Activated T-helper 17 cell treated with anti-CD3 and anti-CD28 coated beads, Interleukin-2, amount 50 U/mL, for 72 hours (primary cell): Measurements from ENCODE around the gene MANSC1. TPM values are rescaled to one million over a fixed set of nuclear protein-coding genes. Genes with fewer than 3 reads are reported as not detected.
"Not testable (repeated sequence)": the region's sequence is repeated elsewhere in the genome, so short reads cannot be mapped to it uniquely, and the experiment has no call there.

Source experiments
- ATAC-seq: fragments of 150-1000 bp; cut with Tn5 transposase; replicated peaks from 2 replicates; pipeline ENCODE4 v1.10.0; 2021; ENCODE audit warnings: mild to moderate bottlenecking, moderate library complexity
- H3K27ac Mint-ChIP-seq: one replicate; pipeline ENCODE4 v1.8.0; 2022; ENCODE audit warnings: mixed read lengths
- H3K27me3 Mint-ChIP-seq: one replicate; pipeline ENCODE4 v1.8.0; 2022; ENCODE audit warnings: mixed read lengths
- H3K36me3 Mint-ChIP-seq: one replicate; pipeline ENCODE4 v1.8.0; 2022; ENCODE audit warnings: low read depth, mild to moderate bottlenecking, mixed read lengths
- H3K4me1 Mint-ChIP-seq: one replicate; pipeline ENCODE4 v1.8.0; 2022; ENCODE audit warnings: mixed read lengths
- H3K4me3 Mint-ChIP-seq: one replicate; pipeline ENCODE4 v1.8.0; 2022; ENCODE audit warnings: mild to moderate bottlenecking, mixed read lengths
- H3K9me3 Mint-ChIP-seq: one replicate; pipeline ENCODE4 v1.8.0; 2022; ENCODE audit warnings: mixed read lengths
- total RNA-seq, 2 donors: library from RNA; stranded (reverse); gene quantifications; one replicate each; pipeline ENCODE4 v1.2.3, GENCODE V29; 2022

Gene MANSC1
- total RNA-seq, 2 donors from 2014 or later, result 0.63 to 0.74 TPM

DNA sequence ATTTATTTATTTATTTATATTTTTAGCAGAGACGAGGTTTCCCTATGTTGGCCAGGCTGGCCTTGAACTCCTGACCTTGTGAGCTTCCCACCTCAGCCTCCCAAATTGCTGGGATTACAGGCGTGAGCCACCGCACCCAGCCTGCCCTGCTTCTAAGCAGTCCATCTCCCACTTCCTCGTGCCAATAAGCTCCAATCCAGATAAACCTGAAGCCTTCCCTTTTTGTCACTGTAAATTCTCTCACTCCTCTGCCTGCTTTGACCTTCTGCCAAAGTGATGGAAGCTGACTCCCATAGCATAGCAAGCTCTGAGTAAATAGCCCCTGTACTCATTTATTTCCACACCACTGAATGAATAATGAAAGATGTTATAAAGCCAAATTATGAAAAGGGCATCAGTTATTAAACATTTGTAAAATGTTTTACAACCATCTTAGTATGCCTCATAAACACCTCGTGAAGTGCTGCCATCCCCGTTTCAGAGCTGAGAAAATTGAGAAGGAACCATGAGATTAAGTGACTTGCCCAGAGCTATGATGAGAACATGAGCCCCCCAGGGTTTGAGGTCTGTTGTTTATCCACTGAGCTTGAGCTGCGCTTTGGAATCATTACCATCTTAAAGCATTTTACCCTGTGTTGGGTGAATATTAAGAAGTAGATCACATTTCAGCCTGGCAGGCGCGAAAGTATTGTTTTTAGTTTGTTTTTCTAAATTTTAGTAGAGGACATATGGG, 30.4 kb downstream of the MANSC1 start:
- Mint-ChIP-seq H3K9me3 (no peaks in the 10 kb centered on the region), H3K27me3 (peaks cover 3% of the 10 kb centered on the region), H3K36me3 (no peaks in the 10 kb centered on the region), H3K4me3 (no peak overlapping the region), H3K27ac (no peak overlapping the region), H3K4me1 (peaks cover 3% of the 10 kb centered on the region)
- ATAC-seq, result no peak

DNA sequence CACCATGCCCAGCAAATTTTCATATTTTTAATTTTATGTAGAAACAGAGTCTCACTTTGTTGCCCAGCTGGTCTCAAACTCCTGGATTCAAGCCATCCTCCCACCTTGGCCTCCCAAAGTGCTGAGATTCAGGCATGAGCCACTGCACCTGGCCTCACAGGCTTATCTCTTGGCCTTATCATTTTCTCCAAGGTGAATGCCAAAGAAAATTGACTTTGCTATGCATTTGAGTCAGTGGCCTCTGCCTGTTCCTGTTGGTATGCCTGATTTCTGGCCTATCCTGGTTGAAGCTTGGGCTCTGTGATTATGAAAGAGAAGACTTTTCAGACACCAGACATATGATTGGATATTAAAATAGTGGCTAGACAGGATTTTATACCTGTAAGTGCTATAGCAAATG, 34.2 kb downstream of the MANSC1 start:
- Mint-ChIP-seq H3K4me1 (peaks cover 6% of the 10 kb centered on the region), H3K4me3 (no peak overlapping the region), H3K9me3 (no peaks in the 10 kb centered on the region), H3K27me3 (peaks cover 3% of the 10 kb centered on the region), H3K27ac (no peak overlapping the region), H3K36me3 (no peaks in the 10 kb centered on the region)
- no peak for ATAC-seq

DNA sequence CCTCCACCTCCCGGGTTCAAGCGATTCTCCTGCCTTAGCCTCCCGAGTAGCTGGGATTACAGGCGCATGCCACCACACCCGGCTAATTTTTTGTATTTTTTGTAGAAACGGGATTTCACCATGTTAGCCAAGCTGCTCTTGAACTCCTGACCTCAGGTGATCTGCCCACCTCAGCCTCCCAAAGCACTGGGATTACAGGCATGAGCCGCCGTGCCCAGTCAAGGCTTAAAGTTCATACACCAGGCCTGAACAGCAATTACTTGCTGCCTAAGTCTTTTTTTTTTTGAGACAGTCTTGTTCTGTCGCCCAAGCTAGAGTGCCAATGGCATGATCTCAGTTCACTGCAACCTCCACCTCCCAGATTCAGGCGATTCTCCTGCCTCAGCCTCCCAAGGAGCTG, 39.3 kb downstream of the MANSC1 start:
- H3K4me3 Mint-ChIP-seq, H3K36me3 Mint-ChIP-seq, H3K27me3 Mint-ChIP-seq, H3K4me1 Mint-ChIP-seq, ATAC-seq, H3K9me3 Mint-ChIP-seq, H3K27ac Mint-ChIP-seq: not testable (repeated sequence)

DNA sequence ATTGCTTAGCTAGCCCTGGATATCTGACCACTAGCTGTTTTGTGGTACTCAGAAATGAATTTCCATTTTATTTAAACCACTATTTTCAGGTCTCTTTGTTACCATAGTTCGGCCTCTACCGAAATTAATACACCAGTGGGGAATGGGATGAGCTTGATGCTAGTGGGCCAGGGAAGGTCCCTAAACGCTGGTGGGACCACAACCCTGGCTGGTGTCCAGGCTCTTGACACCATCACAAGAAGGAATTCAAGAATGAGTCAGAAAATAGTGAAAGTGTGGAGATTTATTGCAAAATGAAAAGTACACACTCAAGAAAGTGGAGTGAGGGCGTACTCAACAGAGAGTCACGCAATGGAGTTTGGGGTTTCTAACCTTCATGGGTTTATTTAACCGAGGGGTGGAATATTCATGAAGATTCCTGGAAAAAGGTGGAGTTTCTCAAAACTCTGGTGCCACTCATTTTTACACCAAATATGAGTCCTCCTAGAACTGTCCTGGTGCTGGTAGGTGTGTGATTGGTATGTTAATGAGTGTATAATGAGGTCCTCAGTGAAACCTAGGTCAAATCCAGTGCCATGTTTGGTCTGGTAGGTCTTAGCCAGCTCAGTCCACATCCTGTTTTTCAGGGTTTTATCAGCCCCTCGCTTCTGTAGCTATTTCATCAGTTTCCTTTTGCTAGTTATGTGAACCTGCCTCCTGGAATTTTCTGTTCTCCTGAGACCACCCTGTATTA, 44.3 kb downstream of the MANSC1 start:
- ATAC-seq, result peak; percentile 93
- Mint-ChIP-seq H3K4me1 (no peaks in the 10 kb centered on the region), H3K36me3 (no peaks in the 10 kb centered on the region), H3K4me3 (no peak overlapping the region), H3K27ac (peak overlapping the region; percentile 15), H3K27me3 (peaks cover 6% of the 10 kb centered on the region), H3K9me3 (no peaks in the 10 kb centered on the region)

DNA sequence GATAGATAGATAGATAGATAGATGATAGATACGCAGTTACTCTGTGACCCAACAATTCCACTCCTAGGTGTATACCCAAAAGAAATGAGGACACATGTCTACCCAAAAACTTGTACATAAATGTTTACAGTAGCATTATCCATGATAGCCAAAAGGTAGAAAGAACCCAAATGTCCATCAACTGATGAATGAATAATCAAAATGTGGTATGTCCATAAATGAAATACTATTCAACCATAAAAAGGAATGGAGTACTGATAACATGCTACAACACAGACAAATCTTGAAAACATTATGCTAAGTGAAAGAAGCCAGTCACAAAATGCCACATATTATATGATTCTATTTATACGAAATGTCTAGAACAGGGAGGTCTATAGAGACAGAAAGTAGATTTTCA, 47.1 kb downstream of the MANSC1 start:
- Mint-ChIP-seq H3K4me3 (no peak overlapping the region), H3K27ac (no peak overlapping the region), H3K9me3 (no peaks in the 10 kb centered on the region), H3K27me3 (peaks cover 6% of the 10 kb centered on the region), H3K4me1 (no peaks in the 10 kb centered on the region), H3K36me3 (no peaks in the 10 kb centered on the region)
- ATAC-seq, result no peak

DNA sequence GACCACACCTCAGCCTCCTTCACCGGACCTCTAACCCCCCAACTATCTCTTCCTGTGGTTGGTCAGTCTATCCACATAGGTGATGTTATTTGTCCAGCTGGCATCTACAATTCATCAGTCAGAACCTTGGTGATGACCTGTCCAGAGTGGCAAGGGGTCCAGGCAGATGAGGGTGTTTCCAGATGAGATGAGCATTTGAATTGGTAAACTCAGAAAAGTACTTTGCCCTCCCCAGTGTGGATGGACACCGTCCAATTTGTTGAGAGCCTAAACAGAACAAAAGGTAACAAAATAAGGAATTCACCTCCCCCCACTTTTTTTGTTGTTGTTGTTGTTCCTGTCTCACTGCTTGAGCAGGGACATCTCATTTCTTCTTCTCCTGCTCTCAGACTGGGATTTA, 48.9 kb downstream of the MANSC1 start:
- Mint-ChIP-seq H3K9me3 (no peaks in the 10 kb centered on the region), H3K27ac (no peak overlapping the region), H3K4me1 (no peaks in the 10 kb centered on the region), H3K36me3 (no peaks in the 10 kb centered on the region), H3K27me3 (peaks cover 3% of the 10 kb centered on the region), H3K4me3 (no peak overlapping the region)
- no peak for ATAC-seq

DNA sequence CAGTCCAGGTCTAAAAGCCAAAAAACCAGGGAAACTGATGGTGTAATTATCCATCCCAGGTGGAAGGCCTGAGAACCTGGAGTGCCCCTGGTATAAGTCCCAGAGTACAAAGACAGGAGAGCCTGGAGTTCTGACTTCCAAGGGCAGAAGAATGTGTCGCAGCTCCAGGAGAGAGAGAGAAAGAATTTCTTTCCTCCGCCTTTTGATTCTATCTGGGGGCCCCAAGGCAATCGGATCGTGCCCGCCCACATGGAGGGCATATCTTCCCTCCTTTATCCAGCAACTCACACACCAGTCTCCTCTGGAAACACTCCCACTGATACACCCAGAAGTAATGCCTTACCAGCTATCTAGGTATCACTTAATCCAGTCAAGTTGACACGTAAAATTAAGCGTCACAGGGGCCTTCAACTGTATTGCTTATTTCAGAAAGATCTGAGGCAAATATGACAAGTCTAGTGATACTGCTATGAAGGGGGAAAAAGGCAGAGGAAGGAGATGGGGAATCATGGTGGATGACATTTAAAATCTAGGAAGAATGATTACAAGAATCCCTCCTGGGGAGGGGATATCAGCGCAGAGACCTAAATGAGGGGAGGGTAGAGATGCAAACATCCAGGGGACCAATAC, 52.7 kb downstream of the MANSC1 start:
- Mint-ChIP-seq H3K36me3 (no peaks in the 10 kb centered on the region), H3K27ac (no peak overlapping the region), H3K9me3 (no peaks in the 10 kb centered on the region), H3K27me3 (peaks cover 3% of the 10 kb centered on the region), H3K4me1 (no peaks in the 10 kb centered on the region), H3K4me3 (no peak overlapping the region)
- no peak for ATAC-seq

DNA sequence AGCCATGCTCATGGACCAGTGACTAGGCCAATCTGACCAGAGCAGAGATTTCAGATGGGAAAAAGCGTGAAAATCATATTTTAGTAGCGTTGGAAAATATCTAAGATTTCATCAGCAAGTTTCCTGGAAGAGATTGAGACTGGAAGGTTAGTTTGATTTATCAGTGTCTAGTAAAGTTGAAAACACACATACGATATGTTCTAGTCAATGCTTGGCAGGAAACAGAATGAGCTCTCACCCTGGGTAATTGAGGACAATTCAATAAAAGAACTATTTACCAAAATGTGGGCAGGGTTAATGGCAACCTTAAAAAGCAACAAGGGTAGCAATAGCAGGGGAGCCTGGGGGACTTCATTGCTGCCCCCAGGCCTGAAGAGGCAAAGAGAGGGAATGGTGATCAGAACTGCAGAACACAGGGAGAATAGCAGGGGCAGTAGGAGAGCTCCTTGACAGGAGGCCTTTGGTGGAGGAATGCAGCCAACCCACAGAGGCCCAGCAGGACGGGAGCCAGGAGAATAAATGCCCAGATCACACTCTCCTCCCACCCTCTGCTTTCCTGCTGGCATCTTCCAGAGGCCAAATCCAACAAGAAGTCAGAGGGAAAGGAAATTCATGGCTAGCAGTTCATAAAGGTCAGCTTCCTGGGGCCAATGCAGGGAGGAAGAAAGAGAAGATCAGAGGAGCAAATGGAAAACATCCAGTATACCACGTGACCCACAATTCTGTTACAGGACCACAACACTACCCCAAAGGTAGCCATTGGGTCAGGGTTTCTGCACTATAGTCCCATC, 55.6 kb downstream of the MANSC1 start:
- H3K4me3 Mint-ChIP-seq, result no peak overlapping the region
- ATAC-seq, result no peak
- no peaks in the 10 kb centered on the region for H3K27me3 Mint-ChIP-seq
- H3K4me1 Mint-ChIP-seq, result no peaks in the 10 kb centered on the region
- H3K27ac Mint-ChIP-seq, result no peak overlapping the region
- H3K36me3 Mint-ChIP-seq, result no peaks in the 10 kb centered on the region
- no peaks in the 10 kb centered on the region for H3K9me3 Mint-ChIP-seq

DNA sequence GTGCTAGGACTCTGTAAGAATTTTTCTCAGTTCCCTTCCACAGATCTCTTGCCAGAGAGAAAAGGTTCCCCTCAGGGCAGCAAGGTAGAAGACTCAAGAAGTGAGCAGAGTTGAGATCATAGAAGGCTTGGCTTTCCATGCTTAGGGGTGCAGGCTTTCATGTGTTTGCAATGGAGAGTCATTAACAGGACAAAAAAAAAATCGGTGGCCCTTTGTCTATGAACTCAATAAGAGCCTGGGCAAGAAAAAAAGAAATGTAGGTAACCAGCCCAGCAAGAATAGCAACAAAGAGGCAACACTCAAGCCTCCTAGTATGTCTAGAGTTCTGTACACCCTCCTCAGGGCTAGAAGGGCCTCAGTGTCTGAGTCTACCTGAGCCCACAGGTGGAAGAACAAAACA, 59.8 kb downstream of the MANSC1 start:
- H3K27ac Mint-ChIP-seq, result no peak overlapping the region

DNA sequence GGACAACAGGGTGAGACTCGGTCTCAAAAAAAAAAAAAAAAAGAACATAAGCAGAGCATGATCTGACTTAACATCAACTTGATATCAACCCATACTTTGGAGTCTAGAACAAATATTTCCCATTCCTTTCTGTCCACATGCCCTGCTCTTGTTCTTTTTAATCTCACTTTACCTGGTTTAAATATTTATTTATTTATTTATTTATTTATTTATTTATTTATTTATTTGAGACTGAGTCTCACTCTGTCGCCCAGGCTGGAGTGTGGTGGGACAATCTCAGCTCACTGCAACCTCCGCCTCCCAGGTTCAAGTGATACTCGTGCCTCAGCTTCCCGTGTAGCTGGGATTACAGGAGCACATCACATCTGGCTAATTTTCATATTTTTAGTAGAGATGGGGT, 63.6 kb downstream of the MANSC1 start:
- Mint-ChIP-seq H3K27ac (no peak overlapping the region), H3K9me3 (no peaks in the 10 kb centered on the region), H3K4me3 (no peak overlapping the region), H3K36me3 (no peaks in the 10 kb centered on the region), H3K4me1 (no peaks in the 10 kb centered on the region), H3K27me3 (peaks cover 20% of the 10 kb centered on the region)
- ATAC-seq, result no peak

More for the DNA sequence above, 59.8 kb downstream of the MANSC1 start:
- no peak for ATAC-seq
- no peaks in the 10 kb centered on the region for H3K9me3 Mint-ChIP-seq
- H3K4me3 Mint-ChIP-seq, result no peak overlapping the region
- H3K4me1 Mint-ChIP-seq, result no peaks in the 10 kb centered on the region
- H3K27me3 Mint-ChIP-seq, result peaks cover 14% of the 10 kb centered on the region
- H3K36me3 Mint-ChIP-seq, result no peaks in the 10 kb centered on the region

DNA sequence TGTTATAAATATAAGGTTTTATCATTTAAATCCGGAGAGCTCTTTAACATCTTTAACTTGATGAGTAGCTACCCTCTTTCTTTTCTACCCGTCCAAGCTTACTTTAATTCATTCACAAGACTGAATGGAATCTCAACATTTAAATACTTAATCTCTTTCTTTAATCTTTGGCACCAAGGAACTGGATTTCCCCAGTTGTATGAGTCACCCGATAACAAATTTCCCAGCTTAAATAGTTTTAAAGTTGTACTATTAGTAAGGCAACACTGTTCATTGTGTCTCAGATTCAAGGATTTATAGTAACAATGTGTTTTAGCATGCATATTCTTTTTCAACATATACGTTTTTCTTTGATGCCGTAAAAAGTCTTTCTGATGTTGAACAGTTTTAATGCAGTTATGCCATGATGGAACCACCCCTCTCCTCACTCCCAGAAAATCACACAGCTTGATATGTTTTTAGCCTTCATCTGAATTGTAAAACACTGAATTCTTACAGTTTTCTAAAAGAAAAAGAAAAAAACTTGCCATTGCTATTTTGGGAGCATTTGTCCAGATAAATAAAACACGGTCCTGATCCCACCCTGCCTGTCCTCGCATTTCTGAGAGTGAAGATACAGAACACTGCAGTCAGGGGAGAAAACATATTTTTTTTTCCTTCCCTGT, 67.1 kb downstream of the MANSC1 start:
- Mint-ChIP-seq H3K36me3 (no peaks in the 10 kb centered on the region), H3K9me3 (peaks cover 2% of the 10 kb centered on the region), H3K4me1 (no peaks in the 10 kb centered on the region), H3K27ac (no peak overlapping the region), H3K4me3 (no peak overlapping the region), H3K27me3 (peaks cover 22% of the 10 kb centered on the region)
- ATAC-seq, result no peak

DNA sequence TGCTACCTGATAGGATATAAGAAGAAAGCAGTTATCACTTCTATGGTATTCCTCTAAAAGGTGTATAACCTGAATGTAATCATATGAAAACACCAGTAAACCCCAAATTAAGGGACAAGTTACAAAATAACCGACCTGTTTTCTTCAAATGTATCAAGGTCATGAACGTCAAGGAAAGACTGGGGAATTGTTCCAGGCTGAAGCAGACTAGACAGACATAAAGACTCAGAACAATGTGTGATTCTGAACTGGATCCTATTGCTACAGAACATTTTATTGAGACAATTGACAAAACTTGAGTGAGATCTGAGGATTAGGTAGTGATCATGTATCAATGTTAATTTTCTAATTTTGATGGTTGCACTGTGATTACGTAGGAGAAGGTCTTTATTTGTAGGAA, 67.8 kb downstream of the MANSC1 start:
- peaks cover 4% of the 10 kb centered on the region for H3K9me3 Mint-ChIP-seq
- H3K36me3 Mint-ChIP-seq, result no peaks in the 10 kb centered on the region
- H3K4me1 Mint-ChIP-seq, result no peaks in the 10 kb centered on the region
- no peak for ATAC-seq
- H3K4me3 Mint-ChIP-seq, result no peak overlapping the region
- H3K27ac Mint-ChIP-seq, result no peak overlapping the region
- peaks cover 18% of the 10 kb centered on the region for H3K27me3 Mint-ChIP-seq

DNA sequence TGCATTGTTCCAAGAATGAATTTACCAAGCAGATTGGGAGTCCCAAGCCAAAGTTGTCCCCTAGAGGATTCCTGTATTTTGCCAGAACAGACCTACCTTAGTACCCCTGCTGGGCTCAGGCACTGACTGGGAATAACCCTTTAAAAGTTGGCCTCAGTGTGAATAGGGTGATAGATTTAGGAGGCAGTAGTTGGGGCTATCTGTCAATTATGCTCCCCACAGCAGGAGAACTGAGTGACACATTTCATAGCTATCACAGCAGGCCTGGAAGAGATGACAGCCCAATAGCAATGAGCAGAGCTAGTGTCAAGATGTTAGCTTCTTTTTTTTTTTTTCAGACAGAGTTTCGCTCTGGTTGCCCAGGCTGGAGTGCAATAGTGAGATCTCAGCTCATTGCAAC, 68.9 kb downstream of the MANSC1 start:
- Mint-ChIP-seq H3K36me3 (no peaks in the 10 kb centered on the region), H3K27ac (no peak overlapping the region), H3K9me3 (peaks cover 4% of the 10 kb centered on the region), H3K27me3 (peaks cover 18% of the 10 kb centered on the region), H3K4me1 (no peaks in the 10 kb centered on the region), H3K4me3 (no peak overlapping the region)
- ATAC-seq, result no peak

DNA sequence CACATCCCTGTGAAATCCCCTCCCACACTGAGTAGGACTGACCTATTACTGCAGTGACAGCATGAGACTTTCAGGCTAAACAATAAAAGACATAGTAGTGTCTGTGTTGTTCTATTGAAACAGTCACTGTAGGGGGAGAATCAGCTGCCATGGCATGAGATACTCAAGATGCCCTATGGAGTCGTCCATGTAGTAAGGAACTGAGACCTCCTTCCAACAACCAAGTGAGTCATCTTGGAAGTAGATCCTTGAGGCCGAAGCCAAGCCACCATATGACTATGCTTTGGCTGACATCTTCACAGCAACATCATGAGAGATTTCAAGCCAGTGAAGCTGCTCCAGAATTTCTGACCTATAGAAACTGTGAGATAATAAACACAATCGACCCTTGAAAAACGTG, 71.1 kb downstream of the MANSC1 start:
- H3K27ac Mint-ChIP-seq, result no peak overlapping the region
- H3K4me3 Mint-ChIP-seq, result no peak overlapping the region
- H3K27me3 Mint-ChIP-seq, result peaks cover 10% of the 10 kb centered on the region
- no peaks in the 10 kb centered on the region for H3K36me3 Mint-ChIP-seq
- H3K4me1 Mint-ChIP-seq, result no peaks in the 10 kb centered on the region
- peaks cover 10% of the 10 kb centered on the region for H3K9me3 Mint-ChIP-seq
- ATAC-seq, result no peak
